AG04449 (cell line): ENCODE results near the gene LIMS2.

Experiments used
- CTCF ChIA-PET: fragments of 350-600 bp; formaldehyde crosslinking; extraction: SDS; loops from one replicate; lab custom pipeline; 2021; ENCODE audit warnings: antibody characterized with exemption; lab: Yijun Ruan, JAX
- POLR2A ChIA-PET: fragments of 400-600, 350-600 bp; formaldehyde crosslinking; extraction: SDS; loops from one replicate; lab custom pipeline; 2020; ENCODE audit warnings: antibody characterized with exemption, inconsistent platforms; lab: Yijun Ruan, JAX
- DNase-seq: peaks from one replicate; pipeline ENCODE4 v3.0.0-alpha.2; 2010; ENCODE audit warnings: low read depth, low spot score
- H3K4me3 ChIP-seq: 2 replicates; pipeline ENCODE4 v1.5.1; 2011; ENCODE audit warnings: low read depth, mild to moderate bottlenecking, control low read depth, low read length
- TF ChIP-seq, protein P1 (sequence below): IDR thresholded peaks from one replicate; pipeline ENCODE4 v1.5.1; 2011; ENCODE audit warnings: mild to moderate bottlenecking, moderate library complexity, low read length, control low read depth, inconsistent platforms; ENCODE audit not compliant: insufficient read depth; ENCODE audit errors: missing control alignments

Gene LIMS2

DNA sequence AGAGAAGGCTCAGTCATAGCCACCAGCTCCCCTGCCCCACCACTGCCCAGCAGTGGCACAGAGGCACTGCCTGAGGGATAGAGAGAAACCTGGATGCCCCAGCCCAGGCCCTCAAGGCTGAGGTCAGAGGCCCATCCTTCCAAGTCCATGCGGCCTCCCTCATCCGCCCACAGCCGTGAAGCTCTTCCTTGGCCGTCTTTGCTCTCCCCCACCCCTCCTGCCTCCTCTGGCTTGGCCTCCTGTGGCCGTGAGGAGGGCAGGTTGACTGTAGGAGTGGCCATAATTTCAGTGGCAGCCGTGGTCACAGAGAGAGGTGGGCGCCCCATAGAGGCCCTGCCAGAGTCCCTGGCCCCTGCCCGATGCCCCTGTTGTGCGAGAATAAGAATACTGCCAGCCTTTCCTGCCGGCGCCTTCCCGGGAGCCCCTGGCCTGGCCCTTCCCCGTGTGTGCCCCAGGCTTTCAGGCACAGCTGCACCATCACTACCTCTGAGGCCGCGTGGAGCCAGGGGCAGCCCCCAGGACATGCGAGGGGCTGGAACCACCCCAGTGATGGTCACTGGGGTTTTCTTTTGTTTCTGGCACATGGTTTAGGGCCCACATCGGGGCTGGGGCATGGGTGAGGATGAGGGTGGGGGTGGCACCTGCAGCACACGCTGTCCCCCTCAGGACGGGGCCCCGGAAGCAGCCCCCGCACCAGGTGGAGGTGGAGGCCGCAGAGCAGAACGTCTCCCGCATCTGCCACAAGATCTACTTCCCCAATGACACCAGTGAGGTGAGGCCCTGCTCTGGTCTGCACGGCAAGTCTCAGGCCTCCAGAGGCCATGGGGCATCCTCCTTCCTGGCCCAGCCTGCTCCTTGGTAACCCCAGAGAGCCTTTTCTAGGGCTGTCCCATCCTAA lies 42.5 kb downstream of the LIMS2 start:
- POLR2A ChIA-PET: no interaction called here
- DNase-seq: no peak
- H3K4me3 ChIP-seq: no peak overlapping the region
- CTCF ChIA-PET: interaction anchor here (1.8 kb wide), 1 partner anchor 17 kb away, joined by 5 read pairs; no protein-coding TSS in a partner anchor
- TF ChIP-seq, protein P1, sequence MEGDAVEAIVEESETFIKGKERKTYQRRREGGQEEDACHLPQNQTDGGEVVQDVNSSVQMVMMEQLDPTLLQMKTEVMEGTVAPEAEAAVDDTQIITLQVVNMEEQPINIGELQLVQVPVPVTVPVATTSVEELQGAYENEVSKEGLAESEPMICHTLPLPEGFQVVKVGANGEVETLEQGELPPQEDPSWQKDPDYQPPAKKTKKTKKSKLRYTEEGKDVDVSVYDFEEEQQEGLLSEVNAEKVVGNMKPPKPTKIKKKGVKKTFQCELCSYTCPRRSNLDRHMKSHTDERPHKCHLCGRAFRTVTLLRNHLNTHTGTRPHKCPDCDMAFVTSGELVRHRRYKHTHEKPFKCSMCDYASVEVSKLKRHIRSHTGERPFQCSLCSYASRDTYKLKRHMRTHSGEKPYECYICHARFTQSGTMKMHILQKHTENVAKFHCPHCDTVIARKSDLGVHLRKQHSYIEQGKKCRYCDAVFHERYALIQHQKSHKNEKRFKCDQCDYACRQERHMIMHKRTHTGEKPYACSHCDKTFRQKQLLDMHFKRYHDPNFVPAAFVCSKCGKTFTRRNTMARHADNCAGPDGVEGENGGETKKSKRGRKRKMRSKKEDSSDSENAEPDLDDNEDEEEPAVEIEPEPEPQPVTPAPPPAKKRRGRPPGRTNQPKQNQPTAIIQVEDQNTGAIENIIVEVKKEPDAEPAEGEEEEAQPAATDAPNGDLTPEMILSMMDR: no peak

DNA sequence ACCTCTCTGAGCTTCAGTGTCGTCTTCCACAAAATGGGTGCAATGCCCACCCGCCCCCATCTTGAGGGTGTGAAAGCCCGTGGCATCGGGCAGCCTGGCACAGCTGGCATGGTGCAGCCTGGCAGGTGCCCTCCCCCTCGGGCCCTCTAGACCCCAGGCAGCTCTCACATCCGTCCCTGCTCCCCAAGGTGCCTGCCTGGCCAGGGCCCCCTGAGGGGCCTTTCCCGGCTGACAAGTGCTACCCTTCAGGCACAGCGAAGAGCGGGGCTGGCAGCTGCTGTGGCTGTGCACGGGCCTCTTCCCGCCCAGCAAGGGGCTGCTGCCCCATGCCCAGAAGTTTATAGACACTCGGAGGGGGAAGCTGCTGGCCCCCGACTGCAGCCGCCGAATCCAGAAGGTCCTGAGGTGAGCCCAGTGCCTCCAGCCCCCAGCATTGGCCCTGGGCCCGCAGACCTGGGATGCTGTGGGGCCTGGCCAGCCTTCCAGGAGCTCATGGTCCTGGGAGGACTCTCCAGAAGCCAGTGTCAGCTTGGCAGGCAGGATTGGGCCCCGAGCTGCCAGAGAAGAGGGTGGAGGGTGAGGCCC lies 43.2 kb downstream of the LIMS2 start:
- TF ChIP-seq, protein P1: no peak
- no peak for DNase-seq
- CTCF ChIA-PET: interaction anchor here (1.3 to 1.8 kb wide), 2 partner anchors 18 to 41 kb away, joined by 5 to 6 read pairs; no protein-coding TSS in a partner anchor
- POLR2A ChIA-PET: no interaction called here
- H3K4me3 ChIP-seq: no peak overlapping the region

DNA sequence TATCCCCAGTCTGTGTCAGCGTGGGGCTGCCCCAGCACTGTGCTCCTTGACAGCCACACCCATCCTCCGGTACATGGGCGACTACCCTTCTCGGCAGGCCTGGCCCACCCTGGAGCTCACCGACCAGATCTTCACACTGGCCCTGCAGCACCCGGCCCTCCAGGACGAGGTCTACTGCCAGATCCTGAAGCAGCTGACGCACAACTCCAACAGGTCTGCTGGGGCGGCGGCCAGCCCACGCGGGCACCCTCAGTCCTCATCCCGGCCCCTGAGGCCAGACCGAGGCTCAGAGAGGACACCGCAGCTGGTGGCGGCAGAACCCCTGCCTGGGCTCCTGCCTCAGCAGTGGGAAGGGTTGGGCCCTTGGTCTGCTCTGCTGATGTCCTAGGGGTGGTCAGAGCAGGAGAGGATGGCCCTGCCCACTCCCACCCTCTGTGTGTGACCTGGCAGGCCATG lies 43.8 kb downstream of the LIMS2 start:
- TF ChIP-seq, protein P1: no peak
- POLR2A ChIA-PET: no interaction called here

GRCh38 chr2:127630864-127631540 lies 44.3 kb downstream of the LIMS2 start:
- CTCF ChIA-PET: interaction anchor here (0.6 to 1.8 kb wide), 3 partner anchors 19 to 40 kb away, joined by 4 to 6 read pairs (median 5); no protein-coding TSS in a partner anchor
- POLR2A ChIA-PET: interaction anchor here (0.5 kb wide), 1 partner anchor 165 kb away, joined by 3 read pairs; no protein-coding TSS in a partner anchor
- TF ChIP-seq, protein P1: no peak
- no peak for DNase-seq
- no peak overlapping the region for H3K4me3 ChIP-seq

More for the DNA sequence above, 43.8 kb downstream of the LIMS2 start:
- DNase-seq: no peak
- CTCF ChIA-PET: interaction anchor here (1.3 to 1.8 kb wide), 2 partner anchors 18 to 41 kb away, joined by 5 to 6 read pairs; no protein-coding TSS in a partner anchor
- H3K4me3 ChIP-seq: no peak overlapping the region

DNA sequence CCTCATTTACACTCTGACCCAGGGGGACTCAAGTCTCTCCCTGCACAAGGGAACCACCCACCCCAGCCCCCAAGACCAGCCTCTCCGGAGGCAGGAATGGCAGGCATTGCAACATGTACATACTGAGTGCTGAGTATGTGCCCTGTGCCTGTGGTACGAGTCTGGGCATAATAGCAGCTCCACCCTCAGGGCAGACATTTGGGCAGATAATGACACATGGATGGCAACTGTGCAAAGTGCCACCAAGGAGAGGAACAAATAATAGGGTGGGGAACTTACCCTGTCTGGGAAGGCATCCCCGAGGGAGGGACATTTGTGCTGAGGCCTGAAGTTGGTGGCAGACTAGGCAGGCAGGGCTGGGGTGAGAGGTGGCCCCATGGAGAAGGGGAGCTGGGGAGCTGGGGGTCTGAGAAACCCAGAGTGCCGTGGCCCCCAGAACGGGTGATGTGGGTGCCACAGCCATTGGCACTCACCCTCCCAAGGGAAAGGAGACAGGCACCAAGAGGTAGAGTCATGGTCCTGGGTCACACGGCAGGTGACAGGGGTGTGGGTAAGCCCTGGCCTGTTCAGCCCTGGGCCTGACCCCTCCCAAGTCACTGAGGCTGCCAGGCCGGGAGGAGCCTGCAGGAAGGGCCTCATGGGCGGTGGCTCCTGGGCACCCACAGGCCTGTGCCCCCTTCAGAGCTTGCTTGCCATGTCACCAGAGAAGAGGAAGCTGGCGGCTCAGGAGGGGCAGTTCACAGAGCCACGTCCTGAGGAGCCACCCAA lies 45.0 kb downstream of the LIMS2 start:
- TF ChIP-seq, protein P1: no peak
- no peak overlapping the region for H3K4me3 ChIP-seq
- ChIA-PET POLR2A (interaction anchor here (0.5 kb wide), 1 partner anchor 165 kb away, joined by 3 read pairs; no protein-coding TSS in a partner anchor), CTCF (interaction anchor here (0.6 kb wide), 1 partner anchor 39 kb away, joined by 4 read pairs; no protein-coding TSS in a partner anchor)
- no peak for DNase-seq
